NCI-H2107 (cell line): ENCODE measurements around the gene B3GALT5.
"Not testable (repeated sequence)": the region's sequence is repeated elsewhere in the genome, so short reads cannot be mapped to it uniquely, and the experiment has no call there.

Experiments used
- DNase-seq: peaks from one replicate; lab custom pipeline; 2025; lab: John Stamatoyannopoulos, UW

The B3GALT5 gene

DNA sequence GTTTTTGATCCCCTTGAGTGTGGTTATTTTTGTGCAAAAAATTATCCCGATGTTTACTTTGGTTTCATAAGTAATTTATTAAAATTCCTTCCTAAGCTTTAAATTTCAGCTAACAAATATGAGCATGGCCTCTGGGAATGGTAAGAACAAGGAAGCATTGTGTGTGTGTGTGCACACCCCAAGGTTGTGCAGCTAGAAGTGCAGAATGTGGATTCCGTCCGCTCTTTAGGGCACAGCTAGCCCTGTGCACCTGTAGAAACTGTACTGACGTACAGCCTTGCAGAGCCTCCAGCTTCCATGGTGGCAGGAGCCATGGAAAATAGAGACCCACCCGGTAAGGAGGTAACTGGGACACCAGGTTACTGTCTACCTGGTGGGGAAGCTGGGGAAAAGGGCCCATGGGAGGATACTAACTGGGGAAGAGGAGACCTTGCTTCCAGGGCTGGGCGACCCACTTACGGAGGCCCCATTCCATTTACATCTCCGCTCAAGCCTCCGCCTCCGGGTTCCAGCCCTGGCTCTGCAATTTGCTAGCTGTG is 54.7 kb downstream of the B3GALT5 start:
- no peak for DNase-seq

DNA sequence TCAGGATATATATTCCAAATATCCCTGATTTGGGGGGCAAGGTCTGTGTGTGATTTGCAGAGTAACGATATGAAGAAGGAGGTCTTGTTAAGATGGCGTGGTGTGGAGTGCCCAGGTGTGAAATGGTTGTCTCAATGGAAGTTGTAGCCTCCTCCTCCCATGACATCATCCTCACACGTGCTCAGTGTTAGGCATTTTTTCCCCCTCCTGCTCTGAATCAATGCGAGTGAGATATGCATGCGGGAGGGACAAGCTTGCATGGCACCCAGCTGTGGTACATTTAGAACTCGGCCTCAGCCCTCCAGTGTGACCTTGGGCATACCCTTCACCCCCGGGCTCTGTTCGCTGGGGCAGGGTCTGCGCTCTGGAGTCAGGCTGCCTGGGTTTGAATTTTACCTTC is 55.6 kb downstream of the B3GALT5 start:
- no peak for DNase-seq

DNA sequence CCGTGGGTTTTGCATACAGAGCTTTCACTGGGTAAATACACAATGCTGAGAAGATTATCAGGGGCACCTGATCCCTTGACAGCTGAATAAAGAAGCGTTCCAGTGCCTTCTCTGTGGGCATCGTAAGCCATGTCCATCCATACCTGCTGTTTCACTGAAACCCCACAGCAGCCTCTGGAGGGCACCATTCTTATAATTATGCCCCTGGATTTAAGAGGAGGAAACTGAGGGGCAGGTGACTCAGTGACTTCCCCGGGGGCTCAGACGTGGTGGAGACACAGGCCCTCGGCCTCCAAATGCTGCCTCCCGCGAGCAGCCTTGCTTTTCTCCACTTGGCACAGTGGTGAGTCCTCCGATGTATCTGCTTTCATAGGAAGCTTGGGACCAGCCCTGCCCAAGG is 56.7 kb downstream of the B3GALT5 start:
- DNase-seq: no peak

DNA sequence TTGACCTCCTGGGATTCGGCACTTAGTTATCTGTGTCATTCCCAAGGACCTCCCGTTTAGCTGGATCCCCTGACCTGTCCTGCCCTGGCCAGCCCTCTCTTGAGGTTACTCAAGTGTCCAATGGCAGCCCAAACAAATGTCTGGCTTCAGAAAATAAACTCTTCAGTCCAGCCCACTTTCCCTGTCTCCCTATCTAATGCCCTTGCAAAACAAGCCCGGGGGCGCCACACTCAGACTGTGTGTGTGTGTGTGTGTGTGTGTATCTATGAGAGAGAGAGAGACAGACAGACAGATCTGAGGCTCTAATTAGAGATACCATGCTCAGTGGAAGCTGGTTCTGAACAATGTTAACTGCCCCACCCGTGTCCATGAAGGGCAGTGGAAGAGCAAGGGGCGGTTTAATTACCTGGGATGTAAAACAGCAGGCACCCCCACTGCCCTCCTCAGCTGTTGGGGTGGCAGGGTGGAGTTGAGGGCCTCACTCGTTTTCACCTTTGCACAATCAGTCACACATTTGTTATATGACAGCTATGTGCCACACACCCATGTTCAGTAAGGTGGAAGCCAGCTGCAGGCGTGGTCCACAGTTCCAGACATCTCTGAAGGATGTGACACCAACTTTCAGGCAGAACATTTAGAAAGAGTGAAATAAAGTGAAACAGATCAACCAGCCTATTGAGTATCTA is 57.4 kb downstream of the B3GALT5 start:
- DNase-seq: no peak

DNA sequence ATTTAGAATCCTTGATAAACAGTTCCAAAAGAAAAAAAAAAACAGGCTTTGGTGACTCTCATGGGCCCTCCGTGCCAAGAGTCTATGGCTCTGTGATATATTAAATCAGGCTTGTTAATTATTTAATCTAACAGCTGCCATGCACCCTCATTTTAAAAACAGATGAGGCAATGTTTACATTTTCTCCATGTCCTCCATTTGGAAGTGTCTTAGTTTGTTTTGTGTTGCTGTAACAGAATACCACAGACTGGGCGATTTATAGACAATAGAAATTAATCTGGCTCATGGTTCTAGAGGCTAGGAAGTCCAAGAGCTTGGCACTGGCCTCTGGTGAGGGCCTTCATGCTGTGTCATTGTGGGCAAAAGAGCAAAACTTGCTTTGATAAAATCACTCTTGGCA is 58.0 kb downstream of the B3GALT5 start:
- no peak for DNase-seq

DNA sequence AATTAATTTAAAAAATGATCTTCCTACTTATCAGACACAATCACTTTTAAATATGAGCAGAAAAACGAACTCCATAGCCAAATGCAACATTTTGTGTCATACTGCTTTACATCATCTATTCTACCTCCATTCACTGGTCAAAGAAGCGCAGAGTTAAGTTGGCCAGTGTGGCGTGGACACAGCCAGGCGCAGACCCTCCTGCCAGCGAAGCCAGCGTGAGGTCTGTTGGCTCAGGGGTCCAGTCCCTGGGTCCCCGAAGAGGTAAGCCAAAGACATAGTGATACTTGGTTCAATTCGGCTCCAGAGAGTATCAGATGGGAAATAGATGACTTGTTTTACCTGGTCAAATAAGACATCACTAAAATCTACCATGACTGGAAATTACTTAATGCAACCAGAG is 59.2 kb downstream of the B3GALT5 start:
- no peak for DNase-seq

DNA sequence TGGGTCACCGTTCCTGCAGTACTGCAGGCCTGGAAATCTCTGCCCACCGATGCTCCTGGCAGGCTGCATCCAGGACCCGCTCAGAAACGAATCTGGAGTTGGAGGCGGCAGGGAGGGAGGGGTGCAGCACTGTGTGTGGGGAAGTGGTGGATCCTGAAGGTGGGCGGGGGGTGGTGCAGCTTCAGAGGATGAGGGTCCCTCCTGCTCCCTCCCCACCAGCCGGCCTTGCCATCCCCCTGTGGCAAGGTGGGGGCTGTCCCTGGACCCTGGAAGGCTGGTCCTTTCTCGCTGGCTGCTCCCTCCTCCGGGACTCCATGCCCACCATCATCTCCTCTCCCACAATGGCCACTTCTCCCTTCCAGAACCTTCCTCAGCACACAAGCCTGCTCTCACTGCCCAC is 60.4 kb downstream of the B3GALT5 start:
- DNase-seq: no peak

DNA sequence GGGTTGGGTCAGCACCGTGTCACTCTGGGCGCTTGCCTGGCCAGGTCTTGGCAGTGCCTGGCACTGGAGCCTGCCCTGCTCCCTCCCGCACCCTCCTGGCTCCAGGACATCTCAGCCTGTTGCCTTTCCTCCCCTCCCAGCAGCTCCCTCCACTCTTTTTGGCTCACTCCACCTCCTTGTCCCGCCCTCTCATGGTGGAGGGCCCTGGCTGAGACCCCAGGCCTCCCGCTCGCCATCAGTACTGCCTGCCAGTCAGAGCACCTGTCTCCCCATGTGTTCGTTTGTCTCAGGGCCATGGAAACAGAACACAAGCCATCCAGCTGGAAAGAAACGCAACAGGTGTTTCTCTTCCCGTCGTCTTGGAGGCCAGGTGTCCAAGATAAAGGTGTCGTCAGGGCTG is 61.0 kb downstream of the B3GALT5 start:
- no peak for DNase-seq

DNA sequence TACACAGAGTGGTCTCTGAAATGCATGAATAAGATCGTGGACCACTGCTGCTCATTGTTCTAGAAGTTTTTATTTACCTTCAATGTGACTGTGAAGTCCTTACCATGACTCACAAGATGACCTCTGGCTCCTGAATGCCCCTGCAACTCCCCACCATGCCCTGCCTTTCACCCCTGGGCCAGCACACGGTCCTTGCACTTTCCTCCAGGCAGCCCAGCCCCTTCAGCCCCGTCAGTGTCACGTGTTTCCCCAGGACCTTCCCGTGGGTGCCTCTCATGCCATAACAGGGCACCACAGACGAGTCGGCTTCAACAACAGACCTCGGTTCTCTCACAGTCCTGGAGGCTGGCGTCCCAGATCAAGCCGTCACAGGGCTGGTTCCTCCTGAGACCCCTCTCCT is 62.1 kb downstream of the B3GALT5 start:
- no peak for DNase-seq

DNA sequence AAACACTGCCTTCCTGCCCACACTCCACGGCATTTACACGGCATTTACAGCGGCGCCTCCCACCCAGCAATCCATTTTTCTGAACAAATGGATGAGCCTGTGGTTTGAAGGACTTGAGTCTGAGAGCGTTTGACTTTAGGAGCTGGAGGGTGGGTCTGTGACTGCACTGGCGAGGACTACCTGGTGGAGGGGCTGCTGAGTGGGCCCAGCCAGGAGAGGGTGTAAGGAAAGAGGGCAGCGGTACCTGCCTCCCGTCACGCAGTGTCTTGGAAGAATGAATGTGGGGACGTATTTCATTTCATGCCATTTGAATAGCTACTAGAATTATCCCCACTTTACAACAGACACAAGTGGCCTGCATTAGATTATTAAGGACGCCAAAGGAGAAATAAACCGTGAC is 62.9 kb downstream of the B3GALT5 start:
- no peak for DNase-seq

DNA sequence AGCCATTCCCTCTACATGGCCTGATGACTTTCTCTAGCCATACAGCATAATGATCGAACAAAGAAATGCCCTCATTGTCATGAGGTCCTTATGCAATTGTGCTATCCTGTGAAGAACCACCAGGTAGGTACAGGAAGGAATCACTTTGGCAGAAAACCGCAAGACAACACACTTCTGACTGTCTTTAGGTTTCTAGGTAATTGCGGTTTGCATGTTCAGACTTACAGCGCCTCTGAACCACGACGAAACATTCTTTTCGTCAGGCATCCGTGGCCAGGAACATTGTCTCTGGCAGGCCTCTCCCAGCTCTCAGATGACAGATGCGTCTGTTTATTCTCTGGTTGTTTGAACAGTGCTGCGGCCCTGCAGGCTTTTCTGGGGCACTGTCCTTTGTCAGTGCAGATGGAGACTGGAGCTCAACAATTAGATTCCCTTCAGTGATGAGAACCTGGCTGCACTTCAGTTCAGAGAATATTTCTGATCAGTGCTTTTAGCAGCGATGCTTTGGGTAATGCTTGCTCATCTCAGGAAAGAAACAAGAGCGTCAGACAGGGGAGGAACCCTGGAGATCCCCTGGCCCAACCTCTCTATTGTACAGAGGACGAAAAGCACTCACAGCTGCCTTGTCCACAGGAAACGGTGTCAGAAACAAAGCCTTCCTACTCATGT is 63.4 kb downstream of the B3GALT5 start:
- DNase-seq: peak; percentile 79

DNA sequence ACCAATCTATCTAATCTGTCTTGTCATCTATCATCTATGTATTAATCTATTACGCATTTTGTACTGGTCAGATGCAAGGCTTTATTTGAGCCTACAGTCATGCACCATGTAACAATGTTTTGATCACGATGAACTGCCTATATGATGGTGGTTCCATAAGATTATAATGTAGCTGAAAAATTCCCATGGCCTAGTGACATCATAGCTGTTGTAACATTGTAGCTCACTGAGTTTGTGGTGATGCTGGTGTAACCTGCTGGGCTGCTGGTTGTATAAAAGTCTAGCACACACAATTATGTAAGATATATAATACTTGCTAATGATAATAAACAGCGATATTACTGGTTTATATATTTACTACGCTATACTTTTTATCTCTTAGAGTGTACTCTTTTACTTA is 67.5 kb downstream of the B3GALT5 start:
- no peak for DNase-seq

DNA sequence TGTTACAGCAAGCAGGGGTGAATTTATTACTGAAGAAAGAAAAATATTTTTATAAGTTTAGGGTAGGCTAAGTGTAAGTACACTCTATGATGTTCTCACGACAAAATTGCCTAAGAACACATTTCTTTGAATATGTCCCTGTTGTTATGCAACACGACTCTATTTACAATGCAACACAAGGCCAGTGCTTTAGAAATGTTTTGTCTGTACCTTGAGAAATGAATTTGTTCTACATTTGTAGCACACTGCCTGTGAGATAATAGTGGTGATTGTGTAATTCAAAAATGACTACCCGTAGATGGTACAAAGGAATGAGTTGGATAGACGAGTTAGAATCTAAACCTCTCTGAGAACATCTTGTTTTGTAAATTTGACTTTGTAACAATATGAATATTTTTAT is 68.5 kb downstream of the B3GALT5 start:
- no peak for DNase-seq

DNA sequence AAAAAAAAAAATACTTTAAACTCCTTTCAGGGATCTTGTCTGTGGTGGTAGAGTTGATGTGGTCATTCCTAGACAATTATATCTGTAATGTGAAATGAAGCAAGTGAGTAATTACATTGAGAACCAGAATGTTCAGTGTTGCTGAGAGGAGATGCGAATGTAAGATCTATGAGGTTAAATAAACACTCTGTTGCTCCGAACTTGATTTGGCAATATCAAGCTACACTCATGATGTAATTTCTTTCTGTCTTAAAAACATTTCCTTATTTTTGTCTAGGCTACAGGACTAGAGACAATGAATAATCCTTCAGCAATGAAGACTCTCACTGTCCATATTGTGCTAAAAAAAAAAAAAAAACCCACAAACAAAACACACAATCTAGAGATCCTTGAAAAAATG is 69.1 kb downstream of the B3GALT5 start:
- no peak for DNase-seq

DNA sequence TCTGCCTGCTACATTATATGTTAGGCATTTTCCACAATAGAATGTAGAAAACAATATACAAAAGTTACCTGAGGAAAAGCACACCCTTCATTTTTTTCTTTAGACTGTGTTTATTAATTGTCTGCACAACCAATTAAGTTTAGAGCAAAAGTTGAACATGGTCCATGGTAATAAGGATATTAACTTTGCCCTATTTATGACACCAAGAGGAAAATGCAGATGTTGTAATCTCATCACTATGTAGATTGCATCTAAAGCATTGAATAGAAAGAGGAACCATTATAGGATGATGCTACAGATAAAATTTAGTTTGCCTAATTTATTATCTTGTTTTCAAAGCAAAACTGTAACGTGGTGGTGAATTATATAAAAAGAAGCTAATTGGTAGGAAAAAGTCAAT is 72.5 kb downstream of the B3GALT5 start:
- DNase-seq: no peak

DNA sequence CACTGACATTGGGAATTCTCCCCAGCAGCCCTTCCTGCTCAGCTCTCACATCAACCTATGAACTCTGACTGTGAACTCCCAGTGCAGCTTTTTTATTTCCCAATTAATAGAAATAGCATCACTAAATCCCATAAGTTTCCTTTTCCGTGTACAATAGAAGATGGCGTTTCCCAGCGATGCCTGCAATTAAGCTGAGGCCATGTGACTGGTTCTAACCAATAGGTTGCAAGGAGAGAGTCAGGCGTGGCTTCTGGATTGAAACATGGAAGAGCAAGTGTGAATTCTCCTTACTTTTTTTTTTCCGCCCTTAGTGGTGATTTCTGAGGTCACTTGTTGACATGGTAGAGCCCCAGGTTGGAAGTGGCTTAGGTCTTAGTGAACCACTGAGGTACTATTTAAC is 73.3 kb downstream of the B3GALT5 start:
- no peak for DNase-seq

DNA sequence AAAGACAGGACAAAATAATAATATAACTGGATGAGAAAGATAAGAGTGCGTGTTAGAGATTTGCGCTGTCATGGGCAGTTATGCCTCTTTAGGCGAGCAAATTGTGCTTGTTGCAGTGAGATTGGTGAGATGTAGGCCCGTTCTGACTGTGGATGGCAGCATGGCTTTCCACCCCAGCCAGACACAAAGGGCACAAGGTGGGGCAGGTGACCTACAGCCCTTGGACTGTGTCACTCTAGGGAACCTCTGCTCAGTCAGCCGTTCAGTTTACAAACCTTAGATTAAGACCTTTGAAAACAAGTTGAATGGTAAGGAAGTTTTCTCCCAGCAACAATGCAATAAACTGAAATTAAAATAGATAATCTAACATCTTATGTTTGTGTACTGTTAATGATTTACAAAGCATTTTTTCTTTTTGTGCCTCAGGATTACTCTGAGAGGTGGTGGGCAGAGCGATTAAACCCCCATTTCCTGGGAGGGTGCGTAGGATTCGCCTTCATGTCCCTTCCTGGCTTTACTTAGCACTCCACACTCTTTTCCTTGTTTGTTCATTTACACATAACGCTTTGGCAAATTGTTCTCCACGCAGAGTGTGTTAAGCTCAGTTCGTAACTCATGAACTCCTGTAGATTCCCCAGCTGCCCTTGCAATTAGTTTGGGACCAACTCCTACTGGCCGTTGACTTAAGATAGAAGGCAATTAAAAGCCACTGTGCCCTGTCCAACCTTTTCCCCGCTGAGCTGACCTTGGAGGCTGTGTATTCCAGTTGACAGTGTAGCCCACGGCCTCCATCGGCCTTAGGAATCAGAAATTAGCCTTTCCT is 74.1 kb downstream of the B3GALT5 start:
- no peak for DNase-seq

DNA sequence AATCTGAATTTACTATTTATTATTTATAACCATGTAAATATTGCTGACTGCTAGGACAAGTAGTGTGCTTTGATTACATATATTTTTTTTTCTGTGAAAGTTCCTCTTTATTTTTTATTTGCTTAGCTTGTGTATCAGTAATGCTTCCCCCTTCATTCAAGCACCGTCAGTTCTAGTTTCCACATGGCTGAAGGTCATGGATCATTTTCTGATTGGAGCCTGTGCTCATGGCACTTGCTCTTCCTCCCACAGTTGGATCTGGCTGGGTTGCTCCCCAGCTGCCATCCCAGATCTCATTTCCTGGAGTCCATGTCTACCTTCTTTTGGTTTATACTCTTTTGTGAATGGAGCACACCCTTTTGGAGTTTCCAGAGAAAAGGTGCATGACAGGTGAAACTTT is 75.3 kb downstream of the B3GALT5 start:
- DNase-seq: no peak

DNA sequence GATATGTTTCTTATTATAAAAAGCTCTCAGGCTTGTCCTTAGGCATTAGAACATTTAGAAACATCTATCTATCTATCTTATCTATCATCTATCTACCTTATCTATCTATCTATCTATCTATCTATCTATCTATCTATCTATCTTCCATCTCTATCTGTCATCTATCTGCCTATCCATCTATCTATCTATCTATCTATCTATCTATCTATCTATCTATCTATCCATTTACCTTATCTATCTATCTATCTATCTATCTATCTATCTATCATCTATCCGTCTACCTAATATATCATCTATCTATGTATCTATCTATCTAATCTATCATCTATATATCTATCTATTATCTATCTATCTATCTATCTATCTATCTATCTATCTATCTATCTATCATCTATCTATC is 77.1 kb downstream of the B3GALT5 start:
- not testable (repeated sequence) for DNase-seq

DNA sequence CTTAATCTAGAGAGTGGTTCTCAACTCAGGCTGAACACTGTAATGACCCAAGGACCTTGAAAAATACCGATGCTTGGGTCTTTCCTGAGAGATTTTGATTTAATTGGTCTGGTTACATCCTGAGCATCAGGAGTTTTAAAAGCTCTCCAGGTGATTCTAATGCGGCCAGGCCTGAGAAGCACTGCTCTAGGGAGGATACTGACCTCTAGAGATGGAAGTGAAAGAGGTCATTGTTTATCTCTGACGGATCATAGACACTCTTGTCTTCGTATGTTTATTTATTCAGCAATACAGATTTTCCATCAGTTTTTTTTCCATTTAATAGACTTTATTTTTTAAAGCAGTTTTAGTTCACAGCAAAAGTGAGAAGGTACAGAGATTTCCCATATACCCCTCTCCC is 77.7 kb downstream of the B3GALT5 start:
- DNase-seq: no peak

DNA sequence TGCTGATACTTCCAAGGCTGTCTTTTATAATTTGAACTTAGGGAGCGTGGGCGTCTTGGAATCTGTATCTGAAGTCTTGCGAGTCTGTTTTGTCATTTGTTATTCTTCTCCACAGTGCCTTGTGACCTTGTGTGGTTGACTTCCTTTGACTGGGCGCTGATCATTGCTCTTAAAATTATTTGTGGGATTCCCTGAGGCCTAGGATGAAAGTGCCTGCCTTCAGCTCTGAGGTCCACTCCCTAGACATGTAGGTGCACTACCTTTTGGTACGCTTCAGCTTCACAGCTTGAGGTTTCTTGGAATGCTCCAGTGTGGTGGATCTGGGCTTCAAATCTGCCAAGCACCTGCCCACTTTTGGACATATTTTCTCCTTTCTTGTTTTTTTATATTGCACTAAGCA is 82.0 kb downstream of the B3GALT5 start:
- no peak for DNase-seq

DNA sequence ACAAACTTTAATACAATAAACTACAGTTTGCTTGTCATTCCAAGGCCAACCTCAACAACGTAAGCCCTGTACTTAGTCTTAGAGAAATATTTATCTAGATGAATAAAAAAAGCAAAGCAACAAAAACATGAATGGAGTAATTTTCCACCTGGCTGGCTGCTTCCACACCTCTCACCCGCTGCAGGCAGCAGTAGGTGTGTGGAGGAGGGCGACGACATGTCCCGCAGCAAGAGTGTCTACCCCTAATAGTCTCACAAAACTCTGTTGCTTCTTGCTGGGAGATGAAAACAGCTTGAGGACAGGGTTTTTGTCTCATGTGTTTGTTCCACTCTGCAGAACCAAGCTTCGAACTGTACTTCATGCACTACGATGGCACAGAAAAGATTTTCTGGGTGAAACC is 83.5 kb downstream of the B3GALT5 start:
- no peak for DNase-seq

DNA sequence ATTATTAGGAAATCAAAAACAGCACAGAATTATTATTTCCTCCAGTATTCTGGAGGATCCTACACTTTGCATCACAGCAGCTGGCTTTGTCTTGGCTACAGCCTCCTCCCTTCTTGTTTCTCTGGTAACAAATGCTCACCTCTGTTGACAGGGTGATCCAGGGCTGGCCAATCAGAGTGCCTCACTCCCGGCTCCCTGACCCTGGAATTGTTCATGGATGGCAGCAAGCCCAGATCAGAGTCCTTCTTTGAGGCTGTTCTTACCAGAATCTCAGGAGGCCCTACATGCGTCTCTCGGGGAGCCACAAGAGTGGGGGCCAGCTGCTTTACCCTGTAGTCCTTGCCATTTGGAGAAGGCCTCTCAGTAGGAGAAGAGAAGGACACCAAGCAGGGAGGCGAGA is 83.9 kb downstream of the B3GALT5 start:
- DNase-seq: no peak
